AG04450 (cell line): Measurements from ENCODE around the gene TCERG1L. TPM values are rescaled to one million over a fixed set of nuclear protein-coding genes. Genes with fewer than 3 reads are reported as not detected.
"Not testable (repeated sequence)": the region's sequence is repeated elsewhere in the genome, so short reads cannot be mapped to it uniquely, and the experiment has no call there.

Source experiments
- CTCF ChIA-PET: fragments of 300-600, 350-600 bp; formaldehyde crosslinking; extraction: SDS; loops from one replicate; lab custom pipeline; 2022; ENCODE audit warnings: antibody characterized with exemption, inconsistent platforms; lab: Charles Lee
- POLR2A ChIA-PET: fragments of 350-600 bp; formaldehyde crosslinking; extraction: SDS; loops from one replicate; lab custom pipeline; 2021; ENCODE audit warnings: antibody characterized with exemption, inconsistent platforms; lab: Yijun Ruan, JAX
- DNase-seq: peaks from one replicate; pipeline ENCODE4 v3.0.0-alpha.2; 2011; ENCODE audit warnings: low read depth, low spot score
- H3K27ac ChIP-seq: one replicate; pipeline ENCODE4 v1.5.1; 2012; ENCODE audit warnings: low read depth, low read length, control low read depth
- H3K27me3 ChIP-seq: one replicate; pipeline ENCODE4 v1.6.0; 2012; ENCODE audit warnings: low read length; ENCODE audit not compliant: control insufficient read depth, insufficient read depth
- H3K4me3 ChIP-seq: 2 replicates; pipeline ENCODE4 v1.5.1; 2011; ENCODE audit warnings: mild to moderate bottlenecking, low read depth, low read length, control low read depth
- H3K9me3 ChIP-seq: 2 replicates; pipeline ENCODE4 v1.5.1; 2012; ENCODE audit warnings: low read length; ENCODE audit not compliant: control insufficient read depth, insufficient read depth
- polyA plus RNA-seq: library from polyadenylated mRNA; depleted of rRNA; stranded (reverse); fragments of >200 nt; gene quantifications from 2 replicates; pipeline ENCODE4 v1.2.3, GENCODE V29; 2011
- TF ChIP-seq, protein P1 (sequence below): IDR thresholded peaks from 2 replicates; pipeline ENCODE4 v1.5.1; 2011; ENCODE audit warnings: low read depth, low read length, control low read depth, inconsistent platforms

The TCERG1L gene
- polyA plus RNA-seq, 1 experiment = not detected

DNA sequence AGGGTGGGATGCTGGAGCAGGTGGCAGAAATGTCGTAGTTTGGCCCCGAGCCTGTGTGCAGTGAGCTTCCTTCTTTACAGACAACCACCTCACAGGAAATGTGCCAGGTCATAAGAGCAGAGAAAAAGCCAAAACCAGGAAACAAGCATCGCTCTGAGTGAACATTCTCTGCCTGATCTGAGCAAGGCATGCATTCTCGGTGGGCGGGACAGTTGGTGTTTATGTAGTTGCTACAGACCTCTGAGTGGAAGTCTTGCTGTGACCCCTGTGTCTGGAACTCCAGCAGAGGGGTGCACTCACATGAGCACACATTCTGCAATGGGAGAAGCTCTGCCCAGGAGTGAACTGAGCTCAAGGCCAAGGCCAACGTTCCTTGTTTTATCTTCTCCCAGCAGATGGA lies 230.1 kb downstream of the TCERG1L start:
- Histone ChIP-seq H3K27ac (no peak overlapping the region), H3K27me3 (no peaks in the 10 kb centered on the region), H3K4me3 (no peak overlapping the region), H3K9me3 (peaks cover 95% of the 10 kb centered on the region)
- TF ChIP-seq, protein P1, sequence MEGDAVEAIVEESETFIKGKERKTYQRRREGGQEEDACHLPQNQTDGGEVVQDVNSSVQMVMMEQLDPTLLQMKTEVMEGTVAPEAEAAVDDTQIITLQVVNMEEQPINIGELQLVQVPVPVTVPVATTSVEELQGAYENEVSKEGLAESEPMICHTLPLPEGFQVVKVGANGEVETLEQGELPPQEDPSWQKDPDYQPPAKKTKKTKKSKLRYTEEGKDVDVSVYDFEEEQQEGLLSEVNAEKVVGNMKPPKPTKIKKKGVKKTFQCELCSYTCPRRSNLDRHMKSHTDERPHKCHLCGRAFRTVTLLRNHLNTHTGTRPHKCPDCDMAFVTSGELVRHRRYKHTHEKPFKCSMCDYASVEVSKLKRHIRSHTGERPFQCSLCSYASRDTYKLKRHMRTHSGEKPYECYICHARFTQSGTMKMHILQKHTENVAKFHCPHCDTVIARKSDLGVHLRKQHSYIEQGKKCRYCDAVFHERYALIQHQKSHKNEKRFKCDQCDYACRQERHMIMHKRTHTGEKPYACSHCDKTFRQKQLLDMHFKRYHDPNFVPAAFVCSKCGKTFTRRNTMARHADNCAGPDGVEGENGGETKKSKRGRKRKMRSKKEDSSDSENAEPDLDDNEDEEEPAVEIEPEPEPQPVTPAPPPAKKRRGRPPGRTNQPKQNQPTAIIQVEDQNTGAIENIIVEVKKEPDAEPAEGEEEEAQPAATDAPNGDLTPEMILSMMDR = no peak
- CTCF ChIA-PET = no interaction called here
- POLR2A ChIA-PET = no interaction called here
- DNase-seq = no peak

DNA sequence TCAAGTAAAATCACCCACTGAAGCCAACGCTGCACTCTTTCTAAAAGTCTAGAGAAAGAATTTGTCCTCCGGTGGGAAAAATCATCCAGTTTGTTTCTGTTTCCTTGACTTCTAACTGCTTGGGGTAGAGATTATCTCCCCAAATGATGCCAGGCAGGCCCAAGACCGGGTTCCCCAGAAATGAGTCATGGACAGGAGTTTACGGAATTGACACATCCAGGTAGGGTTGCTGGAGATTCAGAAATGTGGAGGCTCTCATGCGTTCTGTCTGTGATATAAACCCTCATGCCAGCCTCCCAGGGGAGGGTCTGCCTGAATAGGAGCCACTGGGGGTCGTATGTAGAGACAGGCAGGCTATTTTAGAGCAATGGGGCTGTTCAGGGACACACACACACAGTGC lies 230.9 kb downstream of the TCERG1L start:
- Histone ChIP-seq H3K9me3 (peaks cover 95% of the 10 kb centered on the region), H3K27ac (no peak overlapping the region), H3K4me3 (no peak overlapping the region), H3K27me3 (no peaks in the 10 kb centered on the region)
- POLR2A ChIA-PET = no interaction called here
- no peak for DNase-seq
- TF ChIP-seq, protein P1 = no peak
- CTCF ChIA-PET = no interaction called here

DNA sequence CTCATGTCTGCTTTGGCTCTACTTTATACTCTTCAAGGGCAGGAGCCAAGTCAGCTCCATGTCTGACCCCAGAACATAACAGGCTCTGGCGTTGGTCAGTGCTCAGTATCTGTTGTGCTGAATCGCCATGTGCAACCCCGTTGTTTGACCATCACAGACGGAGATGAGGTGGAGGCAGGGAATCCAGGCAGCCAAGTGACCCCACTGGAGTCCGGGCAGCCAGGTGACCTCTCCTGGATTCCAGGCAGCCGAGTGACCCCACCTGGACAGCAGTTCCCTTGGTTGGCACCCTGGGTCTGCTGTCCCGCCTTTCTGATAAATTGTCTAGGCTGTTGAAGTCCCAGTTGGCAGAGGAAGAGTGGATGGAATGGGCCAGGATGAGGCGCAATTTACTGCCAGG lies 232.2 kb downstream of the TCERG1L start:
- CTCF ChIA-PET = no interaction called here
- Histone ChIP-seq H3K9me3 (peaks cover 95% of the 10 kb centered on the region), H3K27me3 (no peaks in the 10 kb centered on the region), H3K4me3 (no peak overlapping the region), H3K27ac (no peak overlapping the region)
- TF ChIP-seq, protein P1 = no peak
- no peak for DNase-seq
- POLR2A ChIA-PET = no interaction called here

DNA sequence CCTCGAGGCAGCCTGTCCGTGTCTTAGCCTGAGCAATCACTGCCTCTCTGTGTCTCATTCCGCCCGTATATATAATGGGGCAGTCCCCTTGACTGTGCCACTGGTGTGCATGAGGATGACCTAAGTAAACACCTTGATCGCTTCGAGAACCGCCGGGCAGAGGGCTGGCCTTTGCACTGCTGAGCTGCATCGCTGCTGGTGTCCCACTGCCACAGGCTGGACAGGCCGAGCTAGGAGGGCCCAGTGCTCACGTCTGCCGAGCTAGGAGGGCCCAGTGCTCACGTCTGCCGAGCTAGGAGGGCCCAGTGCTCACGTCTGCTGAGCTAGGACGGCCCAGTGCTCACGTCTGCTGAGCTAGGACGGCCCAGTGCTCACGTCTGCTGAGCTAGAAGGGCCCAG lies 232.6 kb downstream of the TCERG1L start:
- CTCF ChIA-PET, DNase-seq, H3K27ac ChIP-seq, H3K27me3 ChIP-seq, H3K4me3 ChIP-seq, POLR2A ChIA-PET: not testable (repeated sequence)
- H3K9me3 ChIP-seq = peaks cover 92% of the 10 kb centered on the region

DNA sequence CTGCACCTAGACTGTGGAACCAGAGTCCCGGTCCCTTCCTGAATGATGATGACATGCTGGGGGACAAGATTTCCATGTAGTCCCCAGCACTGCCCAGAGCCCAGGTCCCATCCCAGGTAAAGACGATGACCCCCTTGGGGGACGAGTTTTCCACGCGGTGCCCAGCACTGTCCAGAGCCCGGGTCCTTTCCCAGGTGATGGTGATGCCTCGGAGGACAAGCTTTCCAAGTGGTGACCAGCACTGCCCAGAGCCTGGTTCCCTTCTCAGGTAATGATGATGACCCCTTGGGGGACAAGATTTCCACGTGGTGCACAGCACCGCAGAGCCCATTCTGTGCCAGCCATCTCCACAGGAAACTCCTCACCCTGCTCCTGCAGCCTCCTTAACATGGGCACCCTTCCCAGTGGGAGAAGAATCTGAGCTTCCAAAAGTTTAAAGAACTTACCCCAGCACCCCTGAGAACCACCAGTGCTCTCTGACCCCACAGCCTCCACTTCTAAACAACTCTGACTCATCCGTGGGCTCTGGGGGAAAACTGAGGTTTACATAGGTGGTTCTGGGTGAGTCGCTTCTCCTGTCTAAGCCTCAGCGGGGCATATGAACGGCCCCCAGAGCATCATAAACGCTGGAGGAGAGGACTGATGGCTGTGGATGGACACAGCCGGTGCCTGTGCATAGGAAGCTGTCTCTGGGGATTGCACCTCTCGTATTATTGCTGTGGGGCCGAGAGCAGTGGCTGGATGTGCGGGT lies 233.2 kb downstream of the TCERG1L start:
- TF ChIP-seq, protein P1 = no peak
- no peak overlapping the region for H3K27ac ChIP-seq
- no peak overlapping the region for H3K4me3 ChIP-seq
- H3K27me3 ChIP-seq = no peaks in the 10 kb centered on the region
- ChIA-PET POLR2A (no interaction called here), CTCF (no interaction called here)
- peaks cover 92% of the 10 kb centered on the region for H3K9me3 ChIP-seq
- no peak for DNase-seq
